A673 (cell line): ENCODE measurements around the gene GPATCH2.

ENCODE experiments used
- CTCF ChIP-seq: fragments of 300-800, 200-600 bp; sonication (generic); conservative IDR thresholded peaks from 2 replicates; pipeline ENCODE4 v1.5.1; 2017; ENCODE audit warnings: low read depth, mild to moderate bottlenecking, antibody characterized with exemption, low read length, moderate library complexity, mixed read lengths
- EZH2 ChIP-seq: fragments of 200-600 bp; sonication (generic); IDR thresholded peaks from 2 replicates; pipeline ENCODE4 v1.6.1; 2017; ENCODE audit warnings: borderline replicate concordance, low read depth, mild to moderate bottlenecking, mixed read lengths, antibody characterized with exemption, low read length; ENCODE audit not compliant: poor library complexity, severe bottlenecking

- no peak for TF ChIP-seq CTCF
- no peak for TF ChIP-seq EZH2
Observed at GRCh38 chr1:217417363-217417762, 213.5 kb downstream of the GPATCH2 start.
